Kidney epithelial cell (primary cell): ENCODE measurements around the gene LRRC10B. TPM values are rescaled to one million over a fixed set of nuclear protein-coding genes. Genes with fewer than 3 reads are reported as not detected.

ENCODE experiments used
- DNase-seq: peaks from one replicate; pipeline ENCODE4 v3.0.0-alpha.2; 2010; ENCODE audit warnings: low read depth
- H3K27me3 ChIP-seq: 2 replicates; pipeline ENCODE4 v1.6.0; 2011; ENCODE audit warnings: low read length; ENCODE audit not compliant: control insufficient read depth, insufficient read depth
- H3K36me3 ChIP-seq: 2 replicates; pipeline ENCODE4 v1.5.1; 2011; ENCODE audit warnings: low read length; ENCODE audit not compliant: control insufficient read depth, insufficient read depth
- H3K4me3 ChIP-seq: 2 replicates; pipeline ENCODE4 v1.5.1; 2011; ENCODE audit warnings: low read depth, mild to moderate bottlenecking, control low read depth, low read length
- total RNA-seq: library from RNA; depleted of rRNA; stranded (reverse); fragments of >200 nt; gene quantifications from 2 replicates; pipeline ENCODE4 v1.2.3, GENCODE V29; 2015
- TF ChIP-seq, protein P1 (sequence below): IDR thresholded peaks from 2 replicates; pipeline ENCODE4 v1.5.1; 2011; ENCODE audit warnings: mild to moderate bottlenecking, moderate library complexity, low read length, control low read depth, inconsistent platforms; ENCODE audit not compliant: insufficient read depth, poor library complexity, severe bottlenecking

The LRRC10B gene
- total RNA-seq, 1 donor from 2014 or later: 0.25 TPM

DNA sequence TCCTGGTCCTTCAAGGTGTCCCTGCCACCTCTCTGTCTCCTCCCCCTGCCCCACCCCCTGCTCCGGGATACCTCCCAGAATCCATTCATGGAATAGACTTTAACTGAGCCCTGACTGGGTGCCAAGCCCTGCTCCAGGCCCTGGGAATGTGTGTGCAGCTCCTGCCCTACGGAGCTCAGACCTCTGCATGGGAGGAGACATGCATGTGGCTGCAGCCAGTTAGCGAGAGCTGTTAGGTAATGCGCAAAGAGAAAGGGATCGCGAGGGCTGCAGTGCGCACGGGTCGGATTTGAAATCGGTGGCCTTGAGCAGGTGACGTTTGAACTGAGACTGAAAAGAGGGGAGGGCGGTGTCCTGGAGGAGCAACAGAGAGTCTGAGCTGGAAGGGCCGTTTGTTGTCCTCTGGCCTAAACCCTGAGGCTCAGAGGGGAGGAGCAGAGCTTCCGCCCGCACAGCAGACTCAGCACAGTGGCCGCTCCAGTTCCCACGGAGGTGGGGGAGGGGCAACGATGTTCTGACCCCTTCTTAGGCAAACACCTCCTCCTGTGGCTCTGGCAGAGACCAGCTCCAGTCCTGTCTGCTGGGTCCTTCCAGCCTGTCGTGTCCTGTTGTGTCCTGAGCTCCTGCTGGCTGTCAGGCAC, 19.8 kb upstream of the LRRC10B start:
- TF ChIP-seq, protein P1, sequence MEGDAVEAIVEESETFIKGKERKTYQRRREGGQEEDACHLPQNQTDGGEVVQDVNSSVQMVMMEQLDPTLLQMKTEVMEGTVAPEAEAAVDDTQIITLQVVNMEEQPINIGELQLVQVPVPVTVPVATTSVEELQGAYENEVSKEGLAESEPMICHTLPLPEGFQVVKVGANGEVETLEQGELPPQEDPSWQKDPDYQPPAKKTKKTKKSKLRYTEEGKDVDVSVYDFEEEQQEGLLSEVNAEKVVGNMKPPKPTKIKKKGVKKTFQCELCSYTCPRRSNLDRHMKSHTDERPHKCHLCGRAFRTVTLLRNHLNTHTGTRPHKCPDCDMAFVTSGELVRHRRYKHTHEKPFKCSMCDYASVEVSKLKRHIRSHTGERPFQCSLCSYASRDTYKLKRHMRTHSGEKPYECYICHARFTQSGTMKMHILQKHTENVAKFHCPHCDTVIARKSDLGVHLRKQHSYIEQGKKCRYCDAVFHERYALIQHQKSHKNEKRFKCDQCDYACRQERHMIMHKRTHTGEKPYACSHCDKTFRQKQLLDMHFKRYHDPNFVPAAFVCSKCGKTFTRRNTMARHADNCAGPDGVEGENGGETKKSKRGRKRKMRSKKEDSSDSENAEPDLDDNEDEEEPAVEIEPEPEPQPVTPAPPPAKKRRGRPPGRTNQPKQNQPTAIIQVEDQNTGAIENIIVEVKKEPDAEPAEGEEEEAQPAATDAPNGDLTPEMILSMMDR: no peak
- Histone ChIP-seq H3K27me3 (peaks cover 44% of the 10 kb centered on the region), H3K4me3 (no peak overlapping the region), H3K36me3 (no peaks in the 10 kb centered on the region)
- DNase-seq: no peak

DNA sequence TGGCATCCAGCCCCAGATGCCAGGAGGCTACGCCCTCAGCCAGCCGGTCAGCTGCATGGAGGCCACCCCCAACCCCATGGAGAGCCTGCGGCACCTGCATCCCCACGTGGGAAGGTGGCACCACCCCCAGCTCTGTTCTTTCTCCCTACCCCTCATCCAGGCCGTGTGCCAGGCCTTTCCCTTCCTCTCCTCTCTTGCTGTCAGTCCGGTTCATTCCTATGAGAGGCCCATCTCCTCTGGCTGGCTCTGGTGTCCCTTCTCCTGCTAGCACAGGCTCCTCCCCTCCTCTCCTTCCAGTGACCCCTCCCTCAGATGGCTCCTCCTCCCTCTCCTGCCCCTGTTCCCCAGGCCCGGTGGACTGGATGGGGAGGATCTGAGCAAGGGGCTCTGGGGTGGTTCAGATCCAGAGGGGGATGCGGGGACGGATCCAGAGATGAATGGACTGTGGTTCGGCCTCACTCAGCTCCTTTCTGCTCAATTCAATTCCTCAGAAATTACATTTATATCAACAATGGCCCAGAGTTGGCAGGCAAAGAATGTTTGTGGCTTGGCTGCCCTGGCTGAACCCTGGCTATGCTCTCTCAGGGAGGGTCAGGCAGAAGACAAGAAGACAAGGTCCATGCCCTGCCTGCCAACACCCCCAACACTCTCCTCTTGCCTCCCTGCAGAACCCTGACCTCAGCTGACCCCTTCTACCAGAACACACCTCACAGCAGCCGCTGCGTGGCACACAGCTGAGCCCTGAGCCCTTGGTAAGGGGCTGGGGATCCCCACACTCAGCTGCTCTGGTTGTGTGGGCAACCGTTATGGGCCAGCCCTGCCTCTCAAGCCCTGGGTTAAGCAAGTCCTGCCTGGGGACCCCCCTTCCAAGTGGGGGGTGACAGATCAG, 18.5 kb upstream of the LRRC10B start:
- Histone ChIP-seq H3K36me3 (no peaks in the 10 kb centered on the region), H3K27me3 (peaks cover 44% of the 10 kb centered on the region), H3K4me3 (no peak overlapping the region)
- TF ChIP-seq, protein P1: no peak
- no peak for DNase-seq

DNA sequence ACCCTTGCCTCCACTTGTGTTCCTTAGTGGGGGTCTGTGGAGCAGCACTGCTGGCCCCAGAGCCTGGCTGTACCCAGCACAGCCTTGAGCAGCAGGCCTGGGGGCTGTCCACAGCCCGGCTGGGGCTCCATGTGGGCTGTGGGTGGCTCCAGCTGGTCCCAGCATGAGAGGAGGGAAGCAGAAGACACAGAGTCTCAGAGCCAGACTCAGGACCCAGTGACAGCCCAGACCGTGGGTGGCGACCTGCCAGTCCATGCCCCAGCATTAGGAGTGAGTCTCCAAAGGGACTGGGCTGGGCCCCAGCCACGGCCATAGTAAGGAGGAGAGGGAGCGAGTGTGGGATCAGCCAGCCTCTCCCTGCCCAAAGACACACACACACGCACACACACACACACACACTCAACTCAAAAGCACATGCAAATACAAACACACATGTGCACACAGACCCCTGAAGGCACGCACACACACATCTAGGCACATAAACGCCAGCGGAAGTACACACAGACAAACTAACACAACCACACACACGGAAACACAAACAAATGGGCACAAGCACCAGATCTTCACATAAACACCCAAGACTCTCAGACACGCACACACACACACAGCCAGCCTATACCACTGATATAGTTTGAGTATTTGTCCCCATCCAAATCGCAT, 16.7 kb upstream of the LRRC10B start:
- TF ChIP-seq, protein P1: no peak
- H3K4me3 ChIP-seq: no peak overlapping the region
- no peak for DNase-seq
- H3K36me3 ChIP-seq: no peaks in the 10 kb centered on the region
- H3K27me3 ChIP-seq: peaks cover 56% of the 10 kb centered on the region

DNA sequence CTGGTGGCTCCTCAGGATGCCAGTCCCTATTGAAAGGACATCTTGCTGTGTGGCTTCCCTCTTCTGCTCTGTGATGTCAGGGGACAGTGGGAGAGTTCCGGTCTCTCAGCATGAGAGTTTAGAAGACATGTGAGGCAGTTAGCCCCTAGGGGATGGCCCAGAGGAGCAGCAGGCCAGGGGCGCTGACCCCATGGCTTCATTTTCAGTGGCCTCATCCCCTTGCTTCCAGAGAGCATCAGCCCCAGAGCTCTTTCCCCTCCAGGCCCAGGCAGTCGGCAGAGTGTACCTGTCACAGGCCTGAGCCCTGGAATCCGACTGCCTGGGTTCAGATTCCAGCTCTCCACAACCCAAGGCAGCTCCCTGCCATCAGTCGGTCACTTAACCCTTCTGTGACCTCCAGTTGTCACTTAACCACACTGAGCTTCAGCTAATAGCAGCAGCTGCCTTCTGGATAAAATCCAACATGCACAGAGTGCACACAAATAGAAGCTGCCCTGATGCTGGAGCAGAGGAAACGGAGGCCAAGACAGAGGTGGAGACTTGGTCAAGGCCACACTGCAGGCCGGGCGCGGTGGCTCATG, 14.1 kb upstream of the LRRC10B start:
- TF ChIP-seq, protein P1: no peak
- Histone ChIP-seq H3K4me3 (no peak overlapping the region), H3K36me3 (no peaks in the 10 kb centered on the region), H3K27me3 (peaks cover 39% of the 10 kb centered on the region)
- no peak for DNase-seq

DNA sequence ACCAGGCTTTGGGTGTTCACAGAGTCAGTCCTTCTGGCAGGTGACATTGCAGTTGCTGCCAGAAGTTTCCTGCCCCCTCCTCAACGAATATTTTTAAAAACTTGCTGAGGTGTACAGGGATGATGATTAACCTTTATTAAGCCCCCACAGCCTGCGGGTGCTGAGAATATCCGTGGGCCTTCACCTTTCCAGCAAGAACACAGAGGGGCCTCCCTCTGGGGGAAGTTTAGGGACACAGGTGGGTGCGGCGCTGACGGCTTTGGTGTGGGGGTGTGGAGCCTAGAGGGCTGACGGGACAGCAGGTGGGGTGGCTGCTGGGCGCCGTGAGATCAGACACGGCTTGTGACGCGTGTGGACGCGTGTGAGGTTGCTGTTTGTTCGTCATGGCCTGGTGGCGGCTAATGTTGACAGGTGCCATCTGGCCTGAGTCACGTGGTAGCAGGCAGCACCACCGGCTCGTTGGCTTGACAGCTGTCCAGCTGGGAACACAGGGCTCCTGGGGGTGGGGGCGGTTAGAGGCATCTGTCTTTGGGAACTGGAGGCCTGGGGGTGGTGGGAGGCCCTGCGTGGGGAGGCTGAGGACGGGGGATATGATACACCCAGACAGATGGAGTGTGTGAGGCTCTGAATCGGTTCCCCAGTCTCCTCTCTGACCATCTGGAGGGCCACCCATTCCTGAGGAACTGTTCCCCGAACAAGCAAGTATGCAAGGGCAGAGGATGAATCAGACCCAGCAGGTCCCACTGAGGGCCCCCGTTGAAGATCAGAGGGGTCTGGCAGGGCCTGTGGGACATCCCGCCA, 12.5 kb upstream of the LRRC10B start:
- TF ChIP-seq, protein P1: no peak
- Histone ChIP-seq H3K36me3 (no peaks in the 10 kb centered on the region), H3K4me3 (no peak overlapping the region), H3K27me3 (peaks cover 34% of the 10 kb centered on the region)
- no peak for DNase-seq
